GM19328 (cell line): ENCODE data around the gene MAF.

Experiments used
- ATAC-seq: cut with Tn5 transposase; IDR thresholded peaks from one replicate; pipeline ENCODE4 v1.9.1; 2021; ENCODE audit warnings: mild to moderate bottlenecking, moderate library complexity; ENCODE audit not compliant: unreplicated experiment

MAF gene

GRCh38 chr16:79550373-79550772 lies 50.2 kb downstream of the MAF start:
- ATAC-seq = no peak

GRCh38 chr16:79547085-79547484 lies 53.5 kb downstream of the MAF start:
- ATAC-seq = no peak
